ENCODE results near the gene ZNF585A. TPM values are rescaled to one million over a fixed set of nuclear protein-coding genes. Genes with fewer than 3 reads are reported as not detected.
"Not testable (repeated sequence)": the region's sequence is repeated elsewhere in the genome, so short reads cannot be mapped to it uniquely, and the experiment has no call there.

The ZNF585A gene
- total RNA-seq: 5.8 TPM

DNA sequence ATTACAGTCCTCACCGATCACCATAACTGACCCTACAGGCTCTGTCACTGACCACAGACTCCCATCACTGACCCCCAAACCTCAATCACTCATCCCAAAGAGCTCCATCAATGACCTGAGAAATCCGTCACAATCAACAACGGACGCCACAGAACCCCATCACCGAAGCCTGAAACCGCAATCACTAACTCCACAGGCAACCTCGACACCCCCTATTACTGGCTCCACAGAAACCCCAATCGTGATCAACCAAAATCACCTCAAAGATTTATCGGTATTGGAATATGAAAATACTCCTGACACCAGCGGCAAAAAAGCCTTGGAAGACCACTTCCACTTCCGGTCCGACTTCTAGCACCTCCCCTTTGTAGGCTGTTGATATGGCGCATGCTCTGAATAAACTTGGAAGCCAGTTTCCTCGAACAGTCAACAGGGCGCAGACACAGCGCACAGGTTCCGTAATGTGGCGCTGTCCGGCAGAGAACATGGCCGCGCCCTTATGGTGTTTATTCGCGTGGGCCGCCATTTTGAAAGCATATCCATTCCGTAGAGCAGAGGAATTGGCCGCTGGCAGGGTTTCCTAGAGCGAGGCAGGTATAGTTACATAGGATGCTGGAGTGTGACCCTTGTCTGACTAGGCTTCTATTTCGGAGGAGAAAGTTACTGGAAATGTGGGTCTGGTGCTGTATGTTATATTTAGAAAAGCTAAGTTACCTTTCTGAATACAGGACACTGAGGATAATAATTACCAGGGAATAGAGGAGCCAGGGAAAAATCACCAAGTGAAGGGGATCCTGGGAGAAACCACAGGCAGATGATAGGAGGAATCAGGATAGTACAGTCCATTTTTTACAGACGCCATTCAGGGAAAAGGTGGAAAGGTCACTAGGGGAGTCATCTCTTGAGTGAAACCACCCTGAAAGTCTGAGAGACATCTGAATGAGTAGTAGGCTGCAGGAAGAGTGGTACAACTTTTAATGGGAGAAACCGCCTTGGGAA lies at the start of gene ZNF585A:
Gene ZNF585A (minus strand): TSS at position 328 of the 999 bp plus-strand sequence. CDS start 2,785 bp downstream, outside the sequence.
- DNase-seq: peak; percentile 97

DNA sequence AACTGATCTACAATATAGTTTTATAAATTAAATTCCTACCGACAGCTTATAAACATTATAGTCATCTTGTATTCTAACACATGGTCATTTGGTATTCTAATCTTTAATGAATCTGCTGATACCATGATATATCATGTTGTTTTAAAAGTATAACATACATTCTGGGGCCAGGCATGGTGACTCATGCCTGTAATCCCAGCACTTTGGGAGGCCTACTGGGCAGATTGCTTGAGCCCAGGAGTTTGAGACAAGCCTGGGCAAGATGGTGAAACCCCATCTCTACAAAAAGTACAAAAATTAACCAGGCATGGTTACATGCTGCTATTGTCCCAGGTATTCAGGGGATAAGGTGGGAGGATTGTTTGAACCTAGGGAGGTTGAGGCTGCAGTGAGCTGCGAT lies 48.6 kb upstream of the ZNF585A start:
- no peak for DNase-seq

DNA sequence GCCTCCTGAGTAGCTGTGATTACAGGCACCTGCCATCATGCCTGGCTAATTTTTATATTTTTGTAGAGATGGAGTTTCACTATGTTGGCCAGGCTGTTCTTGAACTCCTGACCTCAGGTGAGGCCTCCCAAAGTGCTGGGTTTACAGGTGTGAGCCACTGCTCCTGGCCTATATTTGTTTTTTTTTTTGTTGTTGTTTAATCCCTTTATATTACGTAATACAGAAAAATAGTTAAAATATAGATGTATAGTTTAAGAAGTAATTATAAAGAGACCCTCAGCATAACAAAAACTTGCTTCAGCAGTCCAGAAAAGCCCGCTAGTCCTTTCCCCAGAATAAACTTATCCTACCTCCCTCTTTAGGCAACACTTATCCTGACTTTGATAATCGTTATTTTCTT lies 47.9 kb upstream of the ZNF585A start:
- no peak for DNase-seq

DNA sequence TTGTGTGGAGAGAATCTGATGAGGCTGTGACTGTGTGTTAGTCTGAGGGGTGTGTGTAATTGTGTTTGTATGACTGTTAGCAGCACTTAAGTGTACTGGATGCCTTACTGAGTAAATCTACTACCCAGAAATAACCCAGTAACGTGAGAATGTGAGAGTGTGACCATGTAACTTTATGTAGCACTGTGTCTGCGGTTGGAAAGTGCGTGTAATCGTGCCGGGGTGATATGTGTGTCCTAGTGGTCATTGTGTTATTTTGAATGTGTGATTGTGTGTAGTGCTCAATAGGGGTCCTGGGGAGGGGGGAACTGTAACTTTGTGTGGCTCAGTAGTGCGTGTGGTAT lies 46.1 kb upstream of the ZNF585A start:
- peak; percentile 53 for DNase-seq

DNA sequence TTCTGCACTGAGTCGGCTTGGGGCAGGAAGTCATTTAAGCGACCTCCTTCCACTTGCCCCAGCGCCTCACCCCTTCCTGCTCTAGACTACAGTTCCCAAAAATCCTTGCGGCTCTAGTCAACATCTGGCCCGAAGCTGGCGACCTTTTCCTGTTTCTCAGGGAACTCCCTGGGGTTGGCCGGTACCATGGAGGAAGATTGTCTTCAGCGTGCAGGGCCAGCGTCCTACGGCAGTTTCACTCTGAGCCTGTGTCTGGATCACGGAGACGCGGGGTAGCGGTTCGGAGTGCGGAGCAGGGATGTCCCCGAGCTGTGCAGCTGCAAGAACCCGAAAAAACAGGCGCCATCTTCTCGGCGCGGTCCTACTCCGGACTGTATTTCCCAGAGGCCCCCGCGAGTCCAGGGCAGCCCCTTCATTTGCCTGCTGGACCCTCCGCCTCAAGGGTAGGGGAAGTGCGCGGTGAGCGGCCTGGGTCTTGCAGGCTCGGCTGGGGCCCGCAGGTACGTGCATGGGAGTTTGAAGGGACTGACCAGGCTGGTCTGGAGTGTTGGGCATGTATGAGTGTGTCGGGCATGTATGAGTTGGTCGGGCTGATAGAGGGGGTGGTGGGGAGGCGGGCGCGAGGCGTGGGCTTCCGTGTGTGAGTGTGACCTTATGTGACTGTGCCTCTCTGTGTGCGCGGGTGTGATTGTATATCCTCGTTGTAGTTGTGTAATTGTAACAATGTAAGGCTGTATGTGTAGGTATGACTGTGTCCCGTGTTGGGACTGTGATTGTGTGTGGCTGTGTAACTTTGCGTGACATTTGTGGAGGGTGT lies 45.5 kb upstream of the ZNF585A start, which contains the start of gene ZNF383:
Gene ZNF383 (plus strand): TSS at position 440 of the 817 bp plus-strand sequence. CDS start 12,240 bp downstream, outside the sequence.
- DNase-seq: peak; percentile 91

DNA sequence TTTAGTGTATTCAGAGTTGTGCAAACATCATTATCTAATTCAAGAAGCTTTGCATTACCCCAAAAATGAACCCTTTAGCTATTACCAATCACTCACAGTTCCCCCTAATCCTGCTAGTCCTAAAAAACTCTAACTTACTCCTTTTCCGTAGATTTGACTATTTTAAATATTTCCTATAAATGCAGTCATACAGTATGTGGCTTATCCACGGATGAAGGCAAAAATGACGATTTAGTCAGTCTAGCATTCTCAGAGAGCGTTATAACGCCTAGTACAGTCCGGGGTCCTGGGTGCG lies 44.9 kb upstream of the ZNF585A start:
- DNase-seq: no peak

DNA sequence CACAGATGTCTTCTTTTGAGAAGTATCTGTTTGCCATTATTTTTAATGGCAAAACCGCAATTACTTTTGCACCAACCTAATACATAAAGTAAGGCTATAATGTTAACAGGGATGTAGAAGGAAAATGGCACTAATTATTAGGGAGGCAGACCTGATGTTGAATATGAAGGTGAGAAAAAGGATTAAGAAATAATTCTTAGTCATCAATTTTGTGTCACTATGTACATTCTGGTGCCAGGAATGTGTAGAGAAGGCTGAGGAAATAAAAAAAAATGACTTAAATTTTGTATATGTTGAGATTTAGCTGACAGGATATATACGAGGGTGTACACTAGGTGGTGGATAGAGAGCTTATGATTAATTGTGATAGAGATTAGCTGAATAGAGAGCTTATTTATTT lies 25.3 kb upstream of the ZNF585A start:
- no peak for DNase-seq

DNA sequence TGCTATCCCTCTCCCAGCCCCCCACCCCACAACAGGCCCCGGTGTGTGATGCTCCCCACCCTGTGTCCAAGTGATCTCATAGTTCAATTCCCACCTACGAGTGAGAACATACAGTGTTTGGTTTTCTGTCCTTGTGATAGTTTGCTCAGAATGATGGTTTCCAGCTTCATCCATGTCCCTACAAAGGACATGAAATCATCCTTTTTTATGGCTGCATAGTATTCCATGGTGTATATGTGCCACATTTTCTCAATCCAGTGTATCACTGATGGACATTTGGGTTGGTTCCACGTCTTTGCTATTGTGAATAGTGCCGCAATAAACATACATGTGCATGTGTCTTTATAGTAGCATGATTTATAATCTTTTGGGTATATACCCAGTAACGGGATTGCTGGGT lies 24.6 kb upstream of the ZNF585A start:
- not testable (repeated sequence) for DNase-seq

DNA sequence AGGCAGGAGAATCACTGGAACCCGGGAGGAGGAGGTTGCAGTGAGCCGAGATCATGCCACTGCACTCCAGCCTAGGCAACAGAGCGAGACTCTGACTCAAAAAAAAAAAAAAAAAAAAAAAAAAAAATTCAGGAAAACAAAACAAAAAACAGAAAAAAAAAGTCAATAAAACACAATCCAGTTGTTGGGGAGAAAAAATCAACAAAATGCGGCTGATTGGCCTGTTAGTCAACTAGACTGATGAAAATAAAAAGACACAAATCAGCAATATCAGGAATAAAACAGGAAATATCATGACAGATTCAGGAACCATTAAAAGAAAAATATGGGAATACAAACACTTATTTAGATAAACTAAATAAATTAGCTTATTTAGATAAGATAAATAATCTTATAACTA lies 22.8 kb upstream of the ZNF585A start:
- DNase-seq: not testable (repeated sequence)

DNA sequence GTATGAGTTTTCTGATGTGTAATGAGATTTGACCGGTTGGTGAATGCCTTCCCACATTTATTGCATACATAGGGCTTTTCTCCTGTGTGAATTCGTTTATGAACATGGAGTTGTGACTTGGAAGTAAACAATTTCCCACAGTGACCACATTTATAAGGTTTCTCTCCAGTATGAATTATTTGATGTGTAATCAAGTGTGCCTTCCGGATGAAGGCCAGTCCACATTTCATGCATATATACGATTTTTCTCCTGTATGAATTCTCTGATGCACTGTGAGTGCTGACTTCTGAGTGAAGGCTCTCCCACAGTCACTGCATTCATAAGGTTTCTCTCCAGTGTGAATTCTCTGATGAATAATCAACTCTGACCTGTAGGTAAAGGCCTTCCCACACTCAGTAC lies 13.6 kb upstream of the ZNF585A start:
- DNase-seq: not testable (repeated sequence)

DNA sequence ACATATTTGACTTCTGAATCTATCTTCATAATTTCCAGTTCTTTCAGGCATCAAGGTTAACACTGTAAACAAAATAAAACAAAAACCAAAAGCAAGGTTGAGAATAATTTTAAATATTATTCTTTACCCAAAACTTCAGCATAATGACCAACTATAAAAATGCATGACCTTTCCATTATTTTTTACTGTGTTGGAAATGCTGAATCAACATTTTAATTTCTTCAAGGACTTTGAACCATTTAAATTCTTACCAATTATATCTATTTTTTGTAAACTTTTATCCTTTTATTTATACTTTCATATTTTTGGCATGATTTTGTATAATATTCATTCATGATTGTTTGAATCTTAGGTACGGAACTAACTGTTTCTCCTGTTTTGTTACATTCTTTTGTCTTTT lies 6.9 kb downstream of the ZNF585A start:
- no peak for DNase-seq

DNA sequence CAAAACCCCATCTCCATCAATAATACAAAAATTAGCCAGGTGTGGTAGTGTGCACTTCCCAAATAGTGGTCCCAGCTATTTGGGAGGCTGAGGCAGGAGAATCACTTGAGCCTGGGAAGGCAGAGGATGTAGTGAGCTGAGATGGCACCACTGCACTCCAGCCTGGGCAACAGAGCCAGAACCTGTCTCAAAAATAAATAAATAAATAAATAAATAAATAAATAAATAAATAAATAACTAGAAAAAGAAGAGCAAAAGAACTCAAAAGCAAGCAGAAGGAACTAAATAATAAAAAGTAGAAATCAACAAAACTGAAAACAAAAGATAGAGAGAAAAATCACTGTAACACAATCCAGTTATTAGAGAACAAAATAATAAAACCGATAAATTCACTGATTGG lies 12.3 kb downstream of the ZNF585A start:
- no peak for DNase-seq

DNA sequence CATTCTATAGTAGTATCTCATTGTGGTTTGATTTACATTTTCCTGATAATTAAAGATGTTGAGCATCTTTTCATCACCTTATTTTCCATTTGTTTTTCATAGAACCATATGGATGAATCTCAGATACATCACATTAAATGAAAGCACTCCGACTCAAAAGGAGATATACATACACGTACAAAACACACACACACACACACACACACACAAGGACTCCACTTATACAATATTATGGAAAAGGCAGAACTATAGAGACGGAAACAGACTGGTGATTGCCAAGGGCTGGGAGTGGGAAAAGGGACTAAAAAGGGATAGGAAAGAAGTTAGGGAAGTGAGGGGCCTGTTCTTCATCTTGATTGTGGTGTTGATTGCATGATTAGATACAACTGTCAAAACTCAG lies 24.3 kb downstream of the ZNF585A start:
- no peak for DNase-seq

DNA sequence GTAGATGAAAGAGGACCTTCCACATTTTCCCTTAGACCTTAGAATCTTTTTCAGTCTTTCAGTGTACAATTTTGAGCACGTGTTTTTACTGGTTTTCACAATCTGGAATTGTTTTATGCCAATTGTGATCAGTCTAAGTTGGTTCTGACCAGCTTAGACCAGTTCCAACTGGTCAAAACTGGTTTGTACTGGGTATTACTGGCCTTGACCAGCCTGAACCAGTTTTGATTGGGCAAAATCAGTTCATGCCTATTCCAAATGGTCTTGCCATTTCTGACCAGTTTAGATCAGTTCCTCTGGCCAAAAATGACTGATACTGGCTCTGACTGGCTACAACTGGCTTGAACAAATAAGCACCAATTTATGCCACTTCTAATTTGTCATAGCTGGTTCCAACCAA lies 36.4 kb downstream of the ZNF585A start:
- no peak for DNase-seq

DNA sequence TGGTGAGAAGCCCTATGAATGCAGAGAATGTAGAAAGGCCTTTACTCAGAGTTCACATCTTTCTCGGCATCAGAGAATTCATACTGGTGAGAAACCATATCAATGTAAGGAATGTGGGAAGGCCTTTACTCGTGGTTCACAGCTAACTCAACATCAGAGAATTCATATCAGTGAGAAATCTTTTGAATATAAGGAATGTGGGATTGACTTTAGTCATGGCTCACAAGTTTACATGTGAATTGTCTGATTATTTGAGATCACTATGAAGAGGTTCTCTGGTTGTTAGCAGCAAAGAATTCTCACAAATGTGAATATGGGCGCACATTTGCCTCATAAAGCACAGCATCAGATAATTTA lies 43.7 kb downstream of the ZNF585A start:
- no peak for DNase-seq

DNA sequence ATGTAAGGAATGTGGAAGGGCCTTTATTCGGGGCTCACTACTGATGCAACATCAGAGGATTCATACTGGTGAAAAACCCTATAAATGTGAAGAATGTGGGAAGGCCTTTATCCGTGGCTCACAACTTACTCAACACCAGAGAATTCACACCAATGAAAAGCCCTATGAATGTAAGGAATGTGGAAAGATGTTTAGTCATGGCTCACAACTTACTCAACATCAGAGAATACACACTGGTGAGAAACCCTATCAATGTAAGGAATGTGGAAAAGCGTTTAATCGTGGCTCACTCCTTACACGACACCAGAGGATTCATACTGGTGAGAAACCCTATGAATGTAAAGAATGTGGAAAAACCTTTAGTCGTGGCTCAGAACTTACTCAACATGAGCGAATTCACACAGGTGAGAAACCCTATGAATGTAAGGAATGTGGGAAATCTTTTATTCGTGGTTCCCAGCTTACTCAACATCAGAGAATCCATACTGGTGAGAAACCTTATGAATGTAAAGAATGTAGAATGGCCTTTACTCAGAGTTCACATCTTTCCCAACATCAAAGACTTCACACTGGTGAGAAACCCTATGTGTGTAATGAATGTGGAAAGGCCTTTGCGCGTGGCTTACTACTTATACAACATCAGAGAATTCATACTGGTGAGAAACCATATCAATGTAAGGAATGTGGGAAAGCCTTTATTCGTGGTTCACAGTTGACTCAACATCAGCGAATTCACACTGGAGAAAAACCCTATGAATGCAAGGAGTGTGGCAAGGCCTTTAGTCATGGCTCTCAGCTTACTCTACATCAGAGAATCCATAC lies 44.3 kb downstream of the ZNF585A start:
- DNase-seq: no peak

DNA sequence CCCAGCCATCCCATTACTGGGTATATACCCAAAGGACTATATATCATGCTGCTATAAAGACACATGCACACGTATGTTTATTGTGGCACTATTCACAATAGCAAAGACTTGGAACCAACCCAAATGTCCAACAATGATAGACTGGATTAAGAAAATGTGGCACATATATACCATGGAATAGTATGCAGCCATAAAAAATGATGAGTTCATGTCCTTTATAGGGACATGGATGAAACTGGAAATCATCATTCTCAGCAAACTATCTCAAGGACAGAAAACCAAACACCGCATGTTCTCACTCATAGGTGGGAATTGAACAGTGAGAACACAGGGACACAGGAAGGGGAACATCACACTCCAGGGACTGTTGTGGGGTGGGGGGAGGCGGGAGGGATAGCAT lies 50.4 kb downstream of the ZNF585A start:
- DNase-seq: not testable (repeated sequence)

DNA sequence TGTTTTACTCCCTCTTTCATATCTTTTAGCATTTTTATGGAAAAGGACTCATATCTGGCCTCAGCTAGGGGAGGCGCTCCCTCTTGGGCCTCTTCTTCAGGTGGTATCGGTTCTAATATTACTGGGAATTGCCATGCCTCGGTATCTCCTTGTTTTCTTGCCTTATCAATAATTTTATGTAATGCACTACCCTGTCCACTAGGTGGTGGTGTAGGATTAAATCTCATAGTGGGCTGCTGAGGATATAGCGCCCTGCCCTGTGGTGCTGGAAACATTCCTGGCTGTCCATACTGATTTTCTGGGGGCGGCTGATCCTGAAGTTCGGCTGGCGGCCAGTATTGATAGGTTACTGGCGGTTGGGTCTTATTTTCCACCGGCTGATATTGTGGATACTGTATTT lies 58.5 kb downstream of the ZNF585A start:
- DNase-seq: no peak

DNA sequence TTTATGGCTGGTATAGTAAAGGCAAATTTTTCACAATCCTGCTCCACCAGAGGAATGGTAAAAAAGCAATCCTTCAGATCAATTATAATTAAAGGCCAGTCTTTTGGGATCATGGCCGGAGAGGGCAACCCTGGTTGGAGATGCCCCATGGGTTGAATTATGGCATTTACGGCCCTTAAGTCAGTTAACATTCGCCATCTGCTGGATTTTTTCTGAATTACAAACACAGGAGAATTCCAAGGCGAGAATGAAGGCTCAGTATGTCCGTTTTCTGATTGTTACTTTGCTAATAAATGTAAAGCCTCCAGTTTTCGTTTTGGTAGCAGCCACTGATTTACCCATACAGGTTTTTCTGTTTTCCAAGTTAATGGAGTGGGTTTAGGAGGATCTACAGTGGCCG lies 60.7 kb downstream of the ZNF585A start:
- not testable (repeated sequence) for DNase-seq

DNA sequence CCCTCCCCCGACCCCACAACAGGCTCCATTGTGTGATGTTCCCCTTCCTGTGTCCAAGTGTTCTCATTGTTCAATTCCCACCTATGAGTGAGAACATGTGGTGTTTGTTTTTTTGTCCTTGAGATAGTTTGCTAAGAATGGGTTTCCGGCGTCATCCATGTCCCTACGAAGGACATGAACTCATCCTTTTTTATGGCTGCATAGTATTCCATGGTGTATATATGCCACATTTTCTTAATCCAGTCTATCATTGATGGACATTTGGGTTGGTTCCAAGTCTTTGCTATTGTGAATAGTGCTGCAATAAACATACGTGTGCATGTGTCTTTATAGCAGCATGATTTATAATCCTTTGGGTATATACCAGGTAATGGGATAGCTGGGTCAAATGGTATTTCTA lies 68.4 kb downstream of the ZNF585A start:
- not testable (repeated sequence) for DNase-seq

DNA sequence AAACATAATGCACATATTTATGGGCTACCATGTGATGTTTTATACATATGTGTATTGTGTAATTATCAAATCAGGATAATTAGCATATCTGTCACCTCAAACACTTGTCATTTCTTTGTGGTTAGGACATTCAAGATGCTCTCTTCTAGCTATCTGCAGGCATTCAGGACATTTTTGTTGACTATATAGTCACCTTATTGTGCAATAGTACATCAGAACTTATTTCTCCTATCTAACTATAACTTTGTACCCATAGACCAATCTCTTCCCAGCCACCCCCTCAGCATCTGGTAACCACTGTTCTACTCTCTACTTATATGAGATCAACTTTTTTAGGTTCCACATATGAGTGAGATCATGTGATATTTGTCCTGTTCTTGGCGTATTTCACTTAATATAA lies 73.9 kb downstream of the ZNF585A start:
- no peak for DNase-seq

DNA sequence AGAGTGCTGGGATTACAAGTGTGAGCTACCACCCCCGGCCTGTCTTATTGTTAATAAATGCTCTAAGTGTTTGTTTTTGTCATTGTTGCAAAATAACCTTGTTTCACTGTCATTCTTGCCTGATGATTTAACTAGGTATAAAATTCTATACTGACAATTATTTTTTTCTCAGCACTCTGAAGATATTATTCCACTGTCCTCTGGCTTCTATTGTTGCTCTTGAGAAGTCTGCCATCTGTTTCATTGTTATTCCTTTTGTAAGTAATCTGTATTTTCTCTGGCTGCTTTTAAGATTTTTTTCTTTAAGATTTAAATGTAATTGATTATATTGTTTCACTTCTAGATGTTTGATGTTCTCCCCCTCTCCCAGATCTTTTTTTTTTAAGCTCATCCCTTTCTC lies 76.6 kb downstream of the ZNF585A start:
- DNase-seq: no peak

Data from skin of body (tissue), 2 donors.